Activated CD4-positive, alpha-beta T cell treated with anti-CD3 and anti-CD28 coated beads for 1 hour (primary cell): ENCODE measurements around the gene PRLR.

Experiments
- DNase-seq: peaks from one replicate; pipeline ENCODE4 v3.0.0-alpha.2; 2020

Gene PRLR

DNA sequence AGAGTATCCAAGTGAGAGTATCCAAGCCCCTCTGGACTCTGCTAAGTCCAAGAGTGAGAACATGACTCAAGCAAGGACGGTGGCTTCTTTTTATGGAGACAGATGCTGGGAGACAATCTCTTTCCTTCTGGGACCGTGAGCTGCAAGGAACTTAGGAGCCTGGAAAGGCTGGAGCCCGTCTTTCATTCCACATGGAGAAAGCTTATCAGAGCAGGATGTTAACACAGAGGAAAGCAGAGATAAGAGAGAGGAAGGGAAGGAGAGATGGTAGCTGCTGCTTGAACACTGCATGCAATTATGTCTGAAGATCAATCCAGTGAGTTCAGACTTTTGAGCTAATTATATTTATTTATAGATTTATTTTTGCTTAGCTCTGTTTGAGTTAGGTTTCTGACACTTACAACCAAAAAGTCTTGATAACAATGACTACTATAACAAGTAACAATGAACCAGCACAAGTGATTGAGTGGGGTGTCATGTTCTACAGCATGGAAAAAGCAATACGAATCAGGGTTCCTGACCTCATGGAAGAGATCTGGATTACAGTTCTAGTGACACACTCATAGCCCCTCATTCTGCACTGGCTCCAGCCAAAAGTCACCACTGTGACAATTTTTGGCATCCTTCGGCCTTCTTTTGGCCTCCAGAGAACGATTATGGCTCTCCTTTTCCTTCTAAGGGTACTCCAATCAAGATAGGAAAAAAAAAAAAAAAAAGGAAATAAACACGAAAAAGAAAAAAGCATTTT, 71.5 kb downstream of the PRLR start:
- no peak for DNase-seq

DNA sequence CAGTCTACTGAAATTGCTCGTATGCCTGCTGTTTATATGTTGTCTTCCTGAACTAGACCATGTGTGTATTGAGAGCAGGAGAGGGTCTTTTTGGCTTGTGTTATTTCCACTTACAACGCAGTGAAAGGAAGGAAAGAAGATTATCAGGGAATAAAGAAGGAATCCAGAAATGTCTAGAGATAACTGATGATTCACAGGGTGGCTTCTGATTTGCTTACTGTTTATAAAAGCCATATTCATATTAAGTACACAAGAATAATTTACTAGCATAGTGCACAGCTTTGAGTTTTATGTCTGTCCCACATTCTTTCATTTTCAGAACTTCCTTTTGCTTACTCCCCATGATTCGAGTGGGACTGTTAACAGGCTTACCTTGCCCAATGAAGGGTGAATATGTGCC, 72.1 kb downstream of the PRLR start:
- no peak for DNase-seq

GRCh38 chr5:35153375-35153932, 76.8 kb downstream of the PRLR start:
- DNase-seq, result no peak

GRCh38 chr5:35152733-35153132, 77.6 kb downstream of the PRLR start:
- DNase-seq, result no peak

- no peak for DNase-seq
Measured at GRCh38 chr5:35151146-35151920, 79.0 kb downstream of the PRLR start.

DNA sequence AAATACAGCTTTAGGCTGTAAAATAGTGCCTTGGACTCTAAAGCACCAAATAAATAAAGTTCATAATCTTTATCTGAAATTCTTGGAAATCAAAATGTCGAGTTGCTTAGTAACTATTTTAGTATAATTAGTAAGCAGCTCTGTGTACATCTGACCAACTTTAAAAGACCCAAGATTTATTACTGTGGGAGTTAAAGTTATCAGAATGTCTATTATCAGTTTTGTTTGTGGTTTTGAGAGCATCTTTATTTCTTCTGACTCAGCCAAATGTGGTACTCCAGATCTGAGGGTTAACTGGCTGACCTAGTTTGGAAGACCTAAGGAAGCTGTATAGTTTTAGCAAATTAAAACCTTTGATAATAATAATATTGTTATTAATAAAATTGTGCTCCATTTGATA, 81.2 kb downstream of the PRLR start:
- DNase-seq, result no peak

DNA sequence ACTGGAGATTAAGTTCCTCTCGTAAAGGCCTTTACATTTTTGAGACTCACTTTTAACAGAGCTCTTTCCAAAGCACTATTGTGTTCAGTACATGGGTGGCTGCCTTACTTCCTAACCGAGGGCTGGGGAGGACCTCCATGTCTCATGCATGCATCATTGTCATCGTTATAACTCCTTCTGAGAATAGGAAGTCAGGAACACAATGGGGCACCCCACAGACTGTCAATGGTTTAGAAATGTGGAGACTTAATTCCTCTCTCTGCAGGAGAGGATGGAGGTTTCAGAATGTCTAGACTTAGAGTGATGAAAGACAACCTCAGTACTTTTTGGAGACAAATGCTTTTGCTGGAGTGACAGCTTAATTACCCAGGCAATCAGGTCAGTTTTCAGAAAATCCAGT, 83.9 kb downstream of the PRLR start:
- DNase-seq, result no peak

GRCh38 chr5:35145691-35146317, 84.5 kb downstream of the PRLR start:
- no peak for DNase-seq

- no peak for DNase-seq
Measured at GRCh38 chr5:35145012-35145411, 85.3 kb downstream of the PRLR start.

- no peak for DNase-seq
Measured at GRCh38 chr5:35143841-35144240, 86.4 kb downstream of the PRLR start.

DNA sequence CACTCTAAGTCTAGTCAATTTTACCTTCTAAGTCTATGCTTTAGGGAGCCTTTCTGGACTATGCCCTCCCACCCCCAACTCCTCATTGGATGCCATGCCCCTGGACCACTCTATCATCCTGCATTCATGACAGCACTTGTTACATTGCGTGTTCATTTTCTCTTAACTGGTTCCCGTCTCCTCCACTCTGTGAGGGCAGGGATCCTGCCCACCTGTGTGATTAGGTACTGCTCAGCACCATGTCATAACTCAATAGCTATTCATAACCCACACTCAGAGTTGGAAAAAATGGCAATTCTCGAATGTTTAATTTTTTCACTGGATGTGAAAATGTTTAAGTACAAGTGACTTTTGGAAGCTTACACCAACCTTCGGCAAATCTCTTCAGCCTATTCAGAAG, 88.5 kb downstream of the PRLR start:
- DNase-seq, result no peak

DNA sequence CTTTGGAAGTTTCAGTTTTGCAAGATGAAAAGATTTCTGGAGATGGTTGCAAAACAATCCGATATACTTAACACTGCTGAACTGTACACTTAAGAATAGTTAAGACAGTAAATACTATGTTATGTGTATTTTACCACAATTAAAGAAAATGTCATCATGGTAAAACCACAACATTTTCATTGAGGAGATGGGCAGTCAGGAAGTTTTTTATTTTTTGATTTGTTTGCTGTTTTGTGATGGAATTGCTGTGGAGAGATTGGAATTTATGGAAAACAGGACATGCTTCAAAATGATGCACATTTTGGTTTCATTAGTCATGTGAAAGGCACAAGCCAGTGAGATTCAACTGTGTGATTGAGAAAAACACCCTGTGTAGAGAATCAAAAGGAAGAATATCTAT, 92.1 kb downstream of the PRLR start:
- DNase-seq, result no peak

DNA sequence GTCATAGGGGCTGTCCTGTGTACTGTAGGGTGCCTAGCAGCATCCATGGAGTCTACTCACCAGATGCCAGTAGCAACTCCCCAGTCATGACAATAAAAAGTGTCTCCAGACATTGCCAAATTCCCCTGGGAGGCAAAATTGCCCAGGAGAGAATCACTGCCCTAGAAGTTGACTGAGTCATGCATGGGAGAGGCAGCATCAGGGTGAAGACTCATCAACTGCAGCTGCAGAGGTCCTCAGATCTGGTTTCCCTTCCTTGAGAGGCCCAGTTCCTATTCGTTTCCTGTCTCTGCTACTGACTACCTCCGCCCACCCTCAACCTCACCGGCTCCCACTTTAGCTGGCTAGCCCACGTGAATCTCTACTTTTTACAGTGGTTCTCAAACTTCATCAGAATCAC, 93.9 kb downstream of the PRLR start:
- no peak for DNase-seq

DNA sequence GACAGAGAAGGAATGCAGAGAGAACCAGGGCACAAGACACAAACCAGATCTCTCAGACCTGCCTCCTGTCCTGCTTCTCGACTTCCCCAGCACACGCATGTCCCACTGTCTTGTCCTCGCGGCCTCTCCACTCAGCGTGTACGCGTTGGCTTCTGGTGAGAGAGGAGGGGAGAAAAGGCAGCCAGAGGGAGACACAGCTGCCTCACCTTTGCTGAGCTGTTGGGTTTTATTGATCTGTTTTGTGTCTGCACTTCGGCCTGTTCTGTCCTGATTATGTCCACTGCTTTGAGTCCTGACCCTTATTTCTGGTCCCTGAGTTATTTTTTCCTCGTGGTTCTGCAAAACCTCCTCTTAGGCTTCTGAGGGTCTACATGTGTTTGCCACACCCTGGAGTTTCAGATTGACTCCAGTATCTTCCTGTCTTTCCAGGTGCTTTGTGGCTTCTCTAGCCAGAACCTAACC, 95.0 kb downstream of the PRLR start:
- DNase-seq, result no peak

GRCh38 chr5:35134278-35135030, 95.8 kb downstream of the PRLR start:
- DNase-seq, result no peak

DNA sequence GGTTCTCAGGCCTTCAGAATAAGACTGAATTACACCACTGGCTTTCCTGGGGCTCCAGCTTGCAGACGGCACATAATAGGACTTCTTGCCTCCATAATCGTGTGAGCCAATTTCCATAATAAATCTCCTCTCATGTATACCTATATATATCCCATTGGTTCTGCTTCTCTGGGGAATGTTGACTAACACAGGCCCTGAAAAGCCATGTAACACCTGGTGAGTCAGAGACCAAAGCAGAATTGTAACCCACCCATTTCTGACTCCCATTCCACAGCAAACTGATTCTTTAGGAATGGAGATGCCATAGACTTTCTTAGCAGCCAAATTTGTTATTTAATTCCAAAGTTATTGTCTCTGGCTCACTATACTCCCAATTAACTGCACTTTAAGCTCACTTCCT, 97.1 kb downstream of the PRLR start:
- no peak for DNase-seq

GRCh38 chr5:35131723-35132122, 98.6 kb downstream of the PRLR start:
- DNase-seq, result no peak

- DNase-seq, result peak; percentile 8
Measured at GRCh38 chr5:35129921-35130485, 100.3 kb downstream of the PRLR start.

DNA sequence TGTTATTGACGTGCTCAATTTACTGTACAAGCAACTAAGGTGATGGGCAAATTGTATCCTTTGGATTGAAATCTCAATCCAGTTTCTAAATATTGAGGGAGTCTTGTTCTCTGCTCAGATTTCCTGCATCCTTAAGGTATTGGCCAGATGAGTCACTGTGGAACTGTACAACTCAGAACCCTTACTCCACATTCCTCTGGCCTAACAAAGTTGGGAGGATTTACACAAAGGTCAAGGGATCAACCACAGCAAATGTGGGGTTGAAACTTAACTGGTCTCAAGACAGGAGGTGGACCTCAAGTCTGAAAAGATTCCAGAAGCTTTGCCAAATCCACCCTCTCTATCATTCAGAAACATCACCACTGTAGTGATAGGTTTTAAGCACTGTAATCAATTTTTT, 101.0 kb downstream of the PRLR start:
- DNase-seq, result no peak

DNA sequence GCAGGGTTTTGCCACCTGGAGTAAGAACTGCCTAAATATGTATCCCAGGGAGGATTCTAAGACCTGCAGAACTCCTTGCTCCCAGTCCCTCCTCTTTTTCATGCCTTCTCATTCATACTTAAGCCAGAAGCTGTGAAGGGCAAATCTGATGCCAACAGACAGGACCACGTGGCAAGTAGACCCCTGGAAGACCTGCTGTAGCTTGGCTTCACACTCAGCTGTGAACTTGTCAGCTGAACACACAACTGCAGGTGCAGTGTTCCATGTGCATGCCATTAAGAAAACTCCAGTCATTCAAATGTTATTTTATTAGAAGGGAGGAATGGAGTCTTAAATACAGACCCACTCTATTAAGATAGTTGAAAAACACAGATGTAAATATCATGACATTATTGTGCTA, 103.3 kb downstream of the PRLR start:
- no peak for DNase-seq

DNA sequence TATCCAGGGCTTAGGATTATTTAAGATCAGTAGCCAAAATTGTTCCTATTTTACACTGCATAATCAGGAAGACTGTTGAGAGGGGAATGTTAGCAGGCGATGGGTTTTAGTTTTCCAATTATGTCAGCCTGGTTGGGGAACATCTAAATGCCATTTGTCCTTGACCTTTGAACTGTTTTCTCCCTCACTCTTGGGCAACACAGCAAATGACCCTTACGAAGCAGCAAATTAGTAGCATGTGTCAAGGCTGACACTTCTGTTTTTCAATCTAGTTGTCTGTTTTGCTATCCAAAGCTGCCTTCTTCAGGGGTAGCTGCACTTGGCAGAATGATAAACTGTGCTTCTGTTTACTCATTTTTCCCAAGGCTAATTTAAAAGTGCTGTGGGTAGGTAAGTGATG, 104.5 kb downstream of the PRLR start:
- no peak for DNase-seq

DNA sequence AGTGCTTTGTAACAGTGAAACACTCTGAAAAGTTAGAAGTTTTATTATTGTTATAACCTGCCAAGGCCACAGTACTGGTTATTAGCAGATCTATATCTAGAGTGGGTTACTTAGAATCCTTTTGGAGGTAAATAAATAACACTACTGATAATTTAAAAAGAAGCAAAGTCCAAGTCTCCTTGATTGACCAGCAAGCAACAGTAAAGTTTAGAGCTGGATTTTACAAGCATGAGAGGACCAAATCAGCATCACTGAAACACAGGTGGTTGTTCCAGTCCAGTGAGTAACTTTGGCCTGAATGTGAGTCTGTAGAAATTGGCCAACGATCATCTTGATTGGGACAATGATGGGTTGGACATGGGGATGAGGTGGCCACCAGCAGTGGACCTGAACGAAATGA, 105.4 kb downstream of the PRLR start:
- DNase-seq, result no peak

DNA sequence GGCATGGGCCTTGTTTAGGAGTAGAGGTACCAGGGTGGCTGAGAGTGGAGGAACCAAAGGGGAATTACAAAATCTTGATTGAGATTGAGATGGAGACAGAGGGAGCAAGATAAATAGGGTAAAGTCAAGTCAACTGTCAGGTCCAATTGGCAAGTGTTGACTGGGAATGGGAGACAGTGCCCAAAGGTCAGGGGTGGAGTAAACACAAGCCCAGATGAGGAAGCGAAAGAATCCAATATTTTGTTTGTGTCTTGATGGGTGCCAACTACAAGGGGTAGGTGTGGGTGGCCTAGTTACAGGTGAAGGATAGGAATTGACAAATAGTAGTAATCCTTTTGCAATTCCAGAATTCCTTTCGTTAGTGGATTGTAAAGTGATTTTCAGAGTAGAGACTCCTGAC, 107.5 kb downstream of the PRLR start:
- no peak for DNase-seq
